GM06990 (cell line): ENCODE results near the gene CDK15.
"Not testable (repeated sequence)": the region's sequence is repeated elsewhere in the genome, so short reads cannot be mapped to it uniquely, and the experiment has no call there.

Experiments used
- DNase-seq: peaks from one replicate; pipeline ENCODE4 v3.0.0-alpha.2; 2011; ENCODE audit not compliant: insufficient read length; ENCODE audit errors: extremely low read depth
- H3K27me3 ChIP-seq: replicated peaks from 2 replicates; pipeline ENCODE4 v1.6.0; 2011; ENCODE audit warnings: low read length; ENCODE audit not compliant: control insufficient read depth, insufficient read depth
- H3K36me3 ChIP-seq: 2 replicates; pipeline ENCODE4 v1.5.1; 2011; ENCODE audit warnings: low read length; ENCODE audit not compliant: control insufficient read depth, insufficient read depth
- H3K4me3 ChIP-seq: replicated peaks from 2 replicates; pipeline ENCODE4 v1.5.1; 2011; ENCODE audit warnings: low read depth, mild to moderate bottlenecking, control low read depth, low read length
- CTCF ChIP-seq: IDR thresholded peaks from 2 replicates; pipeline ENCODE4 v1.5.1; 2011; ENCODE audit warnings: low read length, control low read depth, mild to moderate bottlenecking, inconsistent platforms; ENCODE audit not compliant: insufficient read depth, poor library complexity, severe bottlenecking

CDK15 gene

GRCh38 chr2:201840726-201841125, 34.4 kb downstream of the CDK15 start:
- Histone ChIP-seq H3K4me3 (no peak overlapping the region), H3K36me3 (no peaks in the 10 kb centered on the region), H3K27me3 (no peaks in the 10 kb centered on the region)
- DNase-seq: no peak
- no peak for TF ChIP-seq CTCF

- Histone ChIP-seq H3K27me3 (no peaks in the 10 kb centered on the region), H3K36me3 (no peaks in the 10 kb centered on the region), H3K4me3 (no peak overlapping the region)
- no peak for TF ChIP-seq CTCF
- no peak for DNase-seq
Measured at GRCh38 chr2:201842131-201842860, 36.0 kb downstream of the CDK15 start.

GRCh38 chr2:201844922-201845321, 38.6 kb downstream of the CDK15 start:
- not testable (repeated sequence) for H3K27me3 ChIP-seq, H3K36me3 ChIP-seq, DNase-seq, H3K4me3 ChIP-seq

GRCh38 chr2:201847481-201847880, 41.1 kb downstream of the CDK15 start:
- no peak for DNase-seq
- no peak overlapping the region for H3K4me3 ChIP-seq
- H3K27me3 ChIP-seq: no peaks in the 10 kb centered on the region; the same call in 1 of the 2 replicates
- no peak for TF ChIP-seq CTCF
- H3K36me3 ChIP-seq: no peaks in the 10 kb centered on the region

GRCh38 chr2:201852462-201852861, 46.1 kb downstream of the CDK15 start:
- H3K27me3 ChIP-seq: no peaks in the 10 kb centered on the region; the same call in 1 of the 2 replicates
- no peak for DNase-seq
- TF ChIP-seq CTCF: no peak
- H3K4me3 ChIP-seq: no peak overlapping the region
- H3K36me3 ChIP-seq: no peaks in the 10 kb centered on the region

- H3K27me3 ChIP-seq: no peaks in the 10 kb centered on the region; the same call in 1 of the 2 replicates
- no peak overlapping the region for H3K4me3 ChIP-seq
- no peak for TF ChIP-seq CTCF
- no peaks in the 10 kb centered on the region for H3K36me3 ChIP-seq
- DNase-seq: no peak
Measured at GRCh38 chr2:201852878-201853415, 46.6 kb downstream of the CDK15 start.
